Colonic mucosa (tissue), 4 donors: ENCODE data around the gene ZNF414. TPM values are rescaled to one million over a fixed set of nuclear protein-coding genes. Genes with fewer than 3 reads are reported as not detected.

Source experiments
- DNase-seq: peaks from one replicate; pipeline ENCODE4 v3.0.0-alpha.2; 2020
- H3K27ac ChIP-seq: fragments of 200-600 bp; one replicate; pipeline ENCODE4 v1.8.0; 2021
- H3K27me3 ChIP-seq: fragments of 200-600 bp; one replicate; pipeline ENCODE4 v1.8.0; 2021
- H3K36me3 ChIP-seq: fragments of 200-600 bp; one replicate; pipeline ENCODE4 v1.8.0; 2021
- H3K4me1 ChIP-seq: fragments of 200-600 bp; one replicate; pipeline ENCODE4 v1.8.0; 2021; ENCODE audit warnings: mild to moderate bottlenecking
- H3K4me3 ChIP-seq: fragments of 200-600 bp; one replicate; pipeline ENCODE4 v1.8.0; 2021
- H3K9ac ChIP-seq, 2 donors: one replicate each; pipeline ENCODE4 v1.7.0; 2013; ENCODE audit warnings: control low read depth in 2 of 2, low read depth in 2 of 2, low read length in 2 of 2
- H3K9me3 ChIP-seq: fragments of 200-600 bp; one replicate; pipeline ENCODE4 v1.8.0; 2021
- intact Hi-C: fragments of 100-400 bp; cut with DNase I; formaldehyde crosslinking; loops from one replicate; pipeline ENCODE4 v1.14.1; 2022
- total RNA-seq, 2 donors: library from RNA; stranded (reverse); fragmentation: NEBNext Ultra II Directional in 1 of 2; extraction: Animal tissue kit (Norgen Biotek cat#: 25700) in 1 of 2; gene quantifications; one replicate each; pipeline ENCODE4 v1.2.1, GENCODE V29; 2021
- TF ChIP-seq, protein P1 (sequence below): fragments of 200-600 bp; IDR thresholded peaks from one replicate; pipeline ENCODE4 v1.8.0; 2022; ENCODE audit warnings: antibody characterized with exemption, mild to moderate bottlenecking
- donor health status: healthy.
- donor health status: DM: no; HTN: no; CAD: no.
- donor health status: DM: no; HTN: no; CAD: no.

ZNF414 gene
- total RNA-seq, 2 donors from 2014 or later = 19.5 to 31.9 TPM

GRCh38 chr19:8504171-8504570 is 9.8 kb downstream of the ZNF414 start:
- TF ChIP-seq, protein P1, sequence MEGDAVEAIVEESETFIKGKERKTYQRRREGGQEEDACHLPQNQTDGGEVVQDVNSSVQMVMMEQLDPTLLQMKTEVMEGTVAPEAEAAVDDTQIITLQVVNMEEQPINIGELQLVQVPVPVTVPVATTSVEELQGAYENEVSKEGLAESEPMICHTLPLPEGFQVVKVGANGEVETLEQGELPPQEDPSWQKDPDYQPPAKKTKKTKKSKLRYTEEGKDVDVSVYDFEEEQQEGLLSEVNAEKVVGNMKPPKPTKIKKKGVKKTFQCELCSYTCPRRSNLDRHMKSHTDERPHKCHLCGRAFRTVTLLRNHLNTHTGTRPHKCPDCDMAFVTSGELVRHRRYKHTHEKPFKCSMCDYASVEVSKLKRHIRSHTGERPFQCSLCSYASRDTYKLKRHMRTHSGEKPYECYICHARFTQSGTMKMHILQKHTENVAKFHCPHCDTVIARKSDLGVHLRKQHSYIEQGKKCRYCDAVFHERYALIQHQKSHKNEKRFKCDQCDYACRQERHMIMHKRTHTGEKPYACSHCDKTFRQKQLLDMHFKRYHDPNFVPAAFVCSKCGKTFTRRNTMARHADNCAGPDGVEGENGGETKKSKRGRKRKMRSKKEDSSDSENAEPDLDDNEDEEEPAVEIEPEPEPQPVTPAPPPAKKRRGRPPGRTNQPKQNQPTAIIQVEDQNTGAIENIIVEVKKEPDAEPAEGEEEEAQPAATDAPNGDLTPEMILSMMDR = no peak
- no peak overlapping the region for H3K9ac ChIP-seq
- DNase-seq = no peak
- no peak overlapping the region for H3K4me3 ChIP-seq
- H3K4me1 ChIP-seq = no peaks in the 10 kb centered on the region
- no peaks in the 10 kb centered on the region for H3K9me3 ChIP-seq
- H3K27me3 ChIP-seq = no peaks in the 10 kb centered on the region
- intact Hi-C loops = loop anchor here (5.0 kb wide), 1 partner anchor 92 kb away; the partner anchor contains the start of gene MARCHF2
- H3K36me3 ChIP-seq = no peaks in the 10 kb centered on the region
- H3K27ac ChIP-seq = no peak overlapping the region

DNA sequence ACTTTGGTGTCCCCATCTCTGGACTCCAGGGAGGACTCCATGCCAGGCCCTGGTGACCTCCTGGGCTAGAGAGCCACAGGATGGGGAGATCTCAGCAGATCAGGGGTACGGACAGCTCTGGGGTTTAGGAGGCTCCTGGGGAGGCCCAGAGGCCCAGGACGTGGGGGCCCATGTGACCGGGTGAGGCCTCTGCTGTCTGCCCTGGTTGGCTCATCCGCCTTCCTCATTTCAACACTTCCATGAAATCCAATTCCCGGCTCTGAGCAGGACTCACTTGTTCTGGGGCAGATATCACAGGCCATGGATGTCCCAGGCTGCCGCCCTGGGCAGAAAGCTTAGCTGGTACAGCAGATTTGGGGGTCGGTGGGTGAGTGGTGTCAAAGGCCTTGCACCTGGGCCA is 10.5 kb downstream of the ZNF414 start:
- TF ChIP-seq, protein P1 = no peak
- Histone ChIP-seq H3K27me3 (no peaks in the 10 kb centered on the region), H3K4me1 (no peaks in the 10 kb centered on the region), H3K27ac (no peak overlapping the region), H3K36me3 (no peaks in the 10 kb centered on the region), H3K9me3 (no peaks in the 10 kb centered on the region), H3K4me3 (no peak overlapping the region), H3K9ac (no peak overlapping the region)
- DNase-seq = no peak
- intact Hi-C loops = loop anchor here (5.0 kb wide), 1 partner anchor 91 kb away; the partner anchor contains the start of gene MARCHF2

- intact Hi-C loops = loop anchor here (5.0 kb wide), 1 partner anchor 90 kb away; the partner anchor contains the start of gene MARCHF2
- TF ChIP-seq, protein P1 = no peak
- no peak overlapping the region for H3K9ac ChIP-seq
- no peak for DNase-seq
- no peaks in the 10 kb centered on the region for H3K9me3 ChIP-seq
- H3K27me3 ChIP-seq = no peaks in the 10 kb centered on the region
- no peaks in the 10 kb centered on the region for H3K36me3 ChIP-seq
- no peak overlapping the region for H3K4me3 ChIP-seq
- H3K4me1 ChIP-seq = no peaks in the 10 kb centered on the region
- no peak overlapping the region for H3K27ac ChIP-seq
Measured at GRCh38 chr19:8501981-8502380, 12.0 kb downstream of the ZNF414 start.

GRCh38 chr19:8501516-8501915 is 12.5 kb downstream of the ZNF414 start:
- H3K36me3 ChIP-seq = no peaks in the 10 kb centered on the region
- no peaks in the 10 kb centered on the region for H3K4me1 ChIP-seq
- intact Hi-C loops = loop anchor here (5.0 kb wide), 1 partner anchor 89 kb away; the partner anchor contains the start of gene MARCHF2
- H3K9me3 ChIP-seq = no peaks in the 10 kb centered on the region
- H3K27me3 ChIP-seq = no peaks in the 10 kb centered on the region
- no peak overlapping the region for H3K9ac ChIP-seq
- no peak for DNase-seq
- H3K4me3 ChIP-seq = no peak overlapping the region
- no peak overlapping the region for H3K27ac ChIP-seq
- TF ChIP-seq, protein P1 = no peak

DNA sequence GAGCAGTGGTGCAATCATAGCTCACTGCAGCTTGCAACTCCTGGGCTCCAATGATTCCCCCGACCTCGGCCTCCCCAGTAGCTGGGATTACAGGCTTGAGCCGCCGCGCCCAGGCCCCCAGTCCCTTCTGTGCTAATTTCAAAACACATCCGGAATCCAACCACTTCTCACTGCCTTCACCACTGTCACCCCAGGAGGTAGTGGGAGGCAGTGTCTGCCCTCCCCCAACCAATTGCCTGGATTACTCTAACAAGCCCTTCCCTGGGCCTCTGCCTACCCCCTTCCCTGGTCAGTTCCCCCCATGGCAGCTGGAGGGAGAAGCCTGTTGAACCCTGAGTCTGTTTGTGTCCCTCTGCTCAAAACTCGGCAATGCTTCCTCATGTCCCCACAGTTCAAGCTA is 13.8 kb downstream of the ZNF414 start:
- Histone ChIP-seq H3K27me3 (no peaks in the 10 kb centered on the region), H3K27ac (no peak overlapping the region), H3K9ac (no peak overlapping the region), H3K9me3 (no peaks in the 10 kb centered on the region), H3K4me3 (no peak overlapping the region), H3K4me1 (no peaks in the 10 kb centered on the region), H3K36me3 (no peaks in the 10 kb centered on the region)
- intact Hi-C loops = loop anchor here (5.0 kb wide), 1 partner anchor 88 kb away; the partner anchor contains the start of gene MARCHF2
- DNase-seq = no peak
- TF ChIP-seq, protein P1 = no peak
